ENCODE measurements around the gene TCF7L2. TPM values are rescaled to one million over a fixed set of nuclear protein-coding genes. Genes with fewer than 3 reads are reported as not detected.

The TCF7L2 gene
- total and polyA plus RNA-seq, 4 donors, result 9.1 to 32.3 (median 21.4) TPM

- Histone ChIP-seq H3K27ac (ENCODE audit: low read depth in 1 of 2, low read length in 1 of 2) (no peak overlapping the region), H3K4me1 (ENCODE audit: control insufficient read depth in 5 of 5, insufficient read depth in 5 of 5, low read length in 5 of 5) (peaks cover 0 to 34% (median 9%) of the 10 kb centered on the region in 5 donors), H3K9me3 (ENCODE audit: control insufficient read depth in 4 of 4, insufficient read depth in 3 of 4, low read length in 3 of 4) (peaks cover 0 to 2% (median 0%) of the 10 kb centered on the region in 4 donors), H3K9ac (ENCODE audit: insufficient read depth in 1 of 2, low read length in 2 of 2) (no peak overlapping the region), H3K27me3 (ENCODE audit: control insufficient read depth in 3 of 3, insufficient read depth in 3 of 3, low read length in 2 of 3) (no peaks in the 10 kb centered on the region), H3K4me3 (no peak overlapping the region), H3K36me3 (ENCODE audit: control insufficient read depth in 4 of 4, insufficient read depth in 4 of 4, low read length in 4 of 4) (peaks cover 0 to 6% (median 2%) of the 10 kb centered on the region in 4 donors)
- WGBS, 2 donors, result 75 to 84% methylated on average over 5 of the region's 5 CpGs
- no peak for TF ChIP-seq CTCF (IDR thresholded peaks at IDR 0.05; ENCODE audit: control extremely low read depth, extremely low read depth)
- DNase-seq (no peak), ATAC-seq (ENCODE audit: insufficient read depth, low FRiP score) (no peak)
These were observed 54.1 kb downstream of the TCF7L2 start for GRCh38 chr10:113004069-113004618.

- H3K36me3 ChIP-seq (ENCODE audit: control insufficient read depth in 4 of 4, insufficient read depth in 4 of 4, low read length in 4 of 4), result peaks cover 0 to 8% (median 2%) of the 10 kb centered on the region in 4 donors
- no peak overlapping the region for H3K4me3 ChIP-seq
- H3K9ac ChIP-seq (ENCODE audit: insufficient read depth in 1 of 2, low read length in 2 of 2), result no peak overlapping the region
- 48 to 63% methylated on average over 6 of the region's 6 CpGs for WGBS, 2 donors
- H3K27ac ChIP-seq (ENCODE audit: low read depth in 1 of 2, low read length in 1 of 2), result no peak overlapping the region
- ATAC-seq (ENCODE audit: insufficient read depth, low FRiP score) (no peak), DNase-seq (no peak)
- H3K9me3 ChIP-seq (ENCODE audit: control insufficient read depth in 4 of 4, insufficient read depth in 3 of 4, low read length in 3 of 4), result peaks cover 0 to 2% (median 0%) of the 10 kb centered on the region in 4 donors
- no peaks in the 10 kb centered on the region for H3K27me3 ChIP-seq (ENCODE audit: control insufficient read depth in 3 of 3, insufficient read depth in 3 of 3, low read length in 2 of 3)
- H3K4me1 ChIP-seq (ENCODE audit: control insufficient read depth in 5 of 5, insufficient read depth in 5 of 5, low read length in 5 of 5), result peaks cover 0 to 34% (median 7%) of the 10 kb centered on the region in 5 donors
- TF ChIP-seq CTCF (IDR thresholded peaks at IDR 0.05; ENCODE audit: control extremely low read depth, extremely low read depth), result no peak
These were observed 55.3 kb downstream of the TCF7L2 start for GRCh38 chr10:113005380-113005779.

- no peak overlapping the region for H3K9ac ChIP-seq (ENCODE audit: insufficient read depth in 1 of 2, low read length in 2 of 2)
- H3K27ac ChIP-seq (ENCODE audit: low read depth in 1 of 2, low read length in 1 of 2), result peak overlapping the region in 1 of 2 donors; percentile 26
- ATAC-seq (ENCODE audit: insufficient read depth, low FRiP score) (no peak), DNase-seq (no peak)
- peaks cover 0 to 33% (median 7%) of the 10 kb centered on the region in 5 donors for H3K4me1 ChIP-seq (ENCODE audit: control insufficient read depth in 5 of 5, insufficient read depth in 5 of 5, low read length in 5 of 5)
- WGBS, 2 donors, result 78 to 88% methylated on average over 9 of the region's 9 CpGs
- H3K9me3 ChIP-seq (ENCODE audit: control insufficient read depth in 4 of 4, insufficient read depth in 3 of 4, low read length in 3 of 4), result peaks cover 0 to 2% (median 0%) of the 10 kb centered on the region in 4 donors
- H3K36me3 ChIP-seq (ENCODE audit: control insufficient read depth in 4 of 4, insufficient read depth in 4 of 4, low read length in 4 of 4), result peaks cover 0 to 8% (median 2%) of the 10 kb centered on the region in 4 donors
- TF ChIP-seq CTCF (IDR thresholded peaks at IDR 0.05; ENCODE audit: control extremely low read depth, extremely low read depth), result no peak
- H3K4me3 ChIP-seq, result no peak overlapping the region
- H3K27me3 ChIP-seq (ENCODE audit: control insufficient read depth in 3 of 3, insufficient read depth in 3 of 3, low read length in 2 of 3), result no peaks in the 10 kb centered on the region
These were observed 56.8 kb downstream of the TCF7L2 start for GRCh38 chr10:113006656-113007342.
